Measurements from ENCODE around the gene RNF148. TPM values are rescaled to one million over a fixed set of nuclear protein-coding genes. Genes with fewer than 3 reads are reported as not detected.

RNF148 gene
- total and polyA plus RNA-seq, 9 of the 15 experiments (the other 6 are each of a cell fraction or from before 2014, with no cell fraction given): not detected

GRCh38 chr7:122727759-122728158 is 25.0 kb upstream of the RNF148 start:
- H3K27ac ChIP-seq (ENCODE audit: extremely low read depth, low read depth, low read length): no peak overlapping the region
- no peak overlapping the region for H2AFZ ChIP-seq (ENCODE audit: low read depth, low read length)
- in situ Hi-C loops (cut with MboI): no loop called here
- POLR2A ChIA-PET: no interaction called here
- H3K79me2 ChIP-seq (ENCODE audit: control insufficient read depth, insufficient read depth, low read length): no peaks in the 10 kb centered on the region
- no peak overlapping the region for H3K4me3 ChIP-seq
- DNase-seq (ENCODE audit: extremely low read depth in 1 of 4, low spot score in 3 of 4) (no peak), FAIRE-seq (no peak), ATAC-seq (no peak)
- no peaks in the 10 kb centered on the region for H3K4me1 ChIP-seq (replicated peaks in 1 of 2; ENCODE audit: control insufficient read depth in 2 of 2, insufficient read depth in 2 of 2, low read length in 2 of 2)
- H3K27me3 ChIP-seq (ENCODE audit: control insufficient read depth in 2 of 2, insufficient read depth in 2 of 2, low read length in 2 of 2): no peaks in the 10 kb centered on the region
- no peaks in the 10 kb centered on the region for H3K9me1 ChIP-seq (ENCODE audit: control insufficient read depth, insufficient read depth, low read length)
- TF ChIP-seq MIER1 (IDR thresholded peaks at IDR 0.05; ENCODE audit: low read depth) (no peak), ADNP (tag; IDR thresholded peaks at IDR 0.05) (no peak), RFX5 (IDR thresholded peaks at IDR 0.05; ENCODE audit: low read depth, low read length) (no peak), ZNF449 (CRISPR knock-in tag; IDR thresholded peaks at IDR 0.05) (no peak), ZC3H8 (IDR thresholded peaks at IDR 0.05) (no peak), ZBTB8A (IDR thresholded peaks at IDR 0.05; ENCODE audit: partially characterized antibody) (no peak), MYNN (IDR thresholded peaks at IDR 0.05) (no peak), MYNN (CRISPR knock-in tag; IDR thresholded peaks at IDR 0.05) (no peak), MCM2 (IDR thresholded peaks at IDR 0.05; ENCODE audit: low read depth) (no peak), PTBP1 (IDR thresholded peaks at IDR 0.05; ENCODE audit: low read depth, low read length) (no peak), PRPF4 (IDR thresholded peaks at IDR 0.05; ENCODE audit: insufficient read depth, low read depth, low read length, poor library complexity, severe bottlenecking) (no peak), ZSCAN29 (IDR thresholded peaks at IDR 0.05) (no peak)
- no peak overlapping the region for H3K4me2 ChIP-seq (ENCODE audit: insufficient read depth, low read length)
- no peaks in the 10 kb centered on the region for H4K20me1 ChIP-seq (replicated peaks; ENCODE audit: control insufficient read depth, insufficient read depth, low read length)
- H3K9me3 ChIP-seq (replicated peaks; ENCODE audit: control insufficient read depth, insufficient read depth, low read depth, low read length): 0 out of 2 replicates have a peak, but pooled peaks cover 3% of the 10 kb centered on the region
- no peak overlapping the region for H3K9ac ChIP-seq (ENCODE audit: insufficient read depth in 1 of 2, low read depth in 2 of 2, low read length in 2 of 2)
- no TSS peak for BruUV-seq (replicated peaks)
- 0% methylated on average over 1 of the region's 1 CpG for WGBS (ENCODE audit: insufficient coverage, low coverage, missing lambda C conversion rate)
- no peaks in the 10 kb centered on the region for H3K36me3 ChIP-seq (ENCODE audit: control insufficient read depth, insufficient read depth, low read length)
- intact Hi-C loops (cut with micrococcal nuclease): no loop called here
- CTCF ChIA-PET (ENCODE audit: low intra/inter-chr PET ratio): no interaction called here
